LHCN-M2 (cell line): ENCODE measurements around the gene MYO10. TPM values are rescaled to one million over a fixed set of nuclear protein-coding genes. Genes with fewer than 3 reads are reported as not detected.

Source experiments
- DNase-seq: peaks from one replicate; pipeline ENCODE4 v3.0.0-alpha.2; 2012; ENCODE audit warnings: low read depth
- total RNA-seq: library from RNA; depleted of rRNA; stranded (reverse); fragments of >200 nt; gene quantifications from 2 replicates; pipeline ENCODE4 v1.2.3, GENCODE V29; 2014

MYO10 gene
- total RNA-seq, 1 experiment from 2014 or later = 29.8 TPM

- no peak for DNase-seq
These were observed 17.9 kb downstream of the MYO10 start for GRCh38 chr5:16918156-16918555.

GRCh38 chr5:16916262-16916878 is 19.7 kb downstream of the MYO10 start:
- DNase-seq = peak; percentile 98

GRCh38 chr5:16914584-16914983 is 21.5 kb downstream of the MYO10 start:
- DNase-seq = no peak

GRCh38 chr5:16914108-16914435 is 22.0 kb downstream of the MYO10 start:
- peak; percentile 38 for DNase-seq

- DNase-seq = no peak
These were observed 22.6 kb downstream of the MYO10 start for GRCh38 chr5:16913187-16914107.

- DNase-seq = no peak
These were observed 24.0 kb downstream of the MYO10 start for GRCh38 chr5:16912080-16912479.

- DNase-seq = no peak
These were observed 26.6 kb downstream of the MYO10 start for GRCh38 chr5:16909464-16909863.

- no peak for DNase-seq
These were observed 28.8 kb downstream of the MYO10 start for GRCh38 chr5:16907270-16907669.

GRCh38 chr5:16906255-16906654 is 29.8 kb downstream of the MYO10 start:
- no peak for DNase-seq

GRCh38 chr5:16903480-16904300 is 32.4 kb downstream of the MYO10 start:
- no peak for DNase-seq

- peak; percentile 100 for DNase-seq
These were observed 33.2 kb downstream of the MYO10 start for GRCh38 chr5:16902846-16903245.

- DNase-seq = no peak
These were observed 35.0 kb downstream of the MYO10 start for GRCh38 chr5:16901021-16901644.

GRCh38 chr5:16899171-16899570 is 36.9 kb downstream of the MYO10 start:
- no peak for DNase-seq

- no peak for DNase-seq
These were observed 38.3 kb downstream of the MYO10 start for GRCh38 chr5:16897800-16898199.

- no peak for DNase-seq
These were observed 38.8 kb downstream of the MYO10 start for GRCh38 chr5:16897284-16897704.

GRCh38 chr5:16896767-16897166 is 39.3 kb downstream of the MYO10 start:
- DNase-seq = no peak

GRCh38 chr5:16894236-16895057 is 41.6 kb downstream of the MYO10 start:
- peak; percentile 80 for DNase-seq

GRCh38 chr5:16891033-16891432 is 45.1 kb downstream of the MYO10 start:
- DNase-seq = peak; percentile 14

- DNase-seq = peak; percentile 92
These were observed 46.0 kb downstream of the MYO10 start for GRCh38 chr5:16889972-16890519.

- DNase-seq = peak; percentile 88
These were observed 46.7 kb downstream of the MYO10 start for GRCh38 chr5:16889203-16889971.
